ENCODE results near the gene TACC2.

DNA sequence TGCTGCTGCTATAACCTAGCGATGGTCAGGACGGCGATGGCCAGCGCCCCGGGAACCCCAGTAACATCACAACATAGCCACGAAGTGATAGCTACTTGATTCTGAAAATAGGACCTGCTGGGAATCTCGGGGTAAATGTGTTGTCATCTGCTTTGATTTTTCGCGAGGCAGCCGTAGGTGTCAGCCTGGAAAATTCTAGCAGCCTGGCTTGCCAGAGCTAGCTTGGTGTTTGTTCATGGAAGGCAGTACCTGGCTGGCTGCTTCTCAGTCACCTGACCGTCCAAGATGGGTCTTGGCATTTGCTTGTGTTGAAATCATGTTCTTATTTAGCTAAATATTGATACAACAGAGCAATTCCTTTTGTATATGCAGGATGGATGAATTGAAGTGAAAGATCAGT is 199.7 kb downstream of the TACC2 start:
- TF ChIP-seq POLR2A (IDR thresholded peaks at IDR 0.05; ENCODE audit: low read length) = no peak
- no peak for TF ChIP-seq GATA1 (IDR thresholded peaks at IDR 0.05; ENCODE audit: low read depth, low read length)
